Measurements from ENCODE around the gene TLCD3B.

Gene TLCD3B

DNA sequence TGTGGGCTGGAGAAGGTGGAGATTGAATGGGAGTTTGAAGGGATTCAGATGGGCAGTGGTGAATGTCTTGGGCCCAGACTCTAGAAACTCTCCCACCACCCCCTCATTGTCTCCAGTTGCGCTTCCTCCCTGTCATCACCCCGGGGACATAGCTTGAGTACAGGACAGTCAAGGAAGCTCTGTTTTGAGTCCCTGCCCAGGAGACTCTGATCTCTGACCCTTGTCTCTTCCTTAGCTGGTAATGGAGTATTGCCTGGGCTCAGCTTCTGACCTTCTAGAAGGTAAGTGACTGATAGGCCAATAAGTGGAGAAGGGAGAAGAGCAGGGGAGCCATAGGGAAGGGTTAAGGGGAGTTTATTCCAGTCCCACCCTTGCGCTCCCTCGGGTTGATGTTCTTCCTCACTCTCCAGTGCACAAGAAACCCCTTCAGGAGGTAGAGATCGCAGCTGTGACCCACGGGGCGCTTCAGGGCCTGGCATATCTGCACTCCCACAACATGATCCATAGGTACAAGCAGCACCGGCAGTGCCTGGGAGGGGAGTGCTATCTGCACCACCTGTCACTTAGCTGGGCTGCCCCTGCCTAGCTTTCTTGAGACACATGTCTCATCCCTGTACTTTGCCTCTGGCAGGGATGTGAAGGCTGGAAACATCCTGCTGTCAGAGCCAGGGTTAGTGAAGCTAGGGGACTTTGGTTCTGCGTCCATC, 52.4 kb downstream of the TLCD3B start:
- peaks cover 62% of the 10 kb centered on the region for H3K36me3 ChIP-seq
- H3K4me3 ChIP-seq (ENCODE audit: low read depth in 1 of 2, low read length in 1 of 2), result no peak overlapping the region
- no peaks in the 10 kb centered on the region for H3K27me3 ChIP-seq
- no peak for TF ChIP-seq CTCF (IDR thresholded peaks at IDR 0.05)
- peaks cover 24 to 27% of the 10 kb centered on the region in 2 experiments for H3K4me1 ChIP-seq (ENCODE audit: control insufficient read depth in 1 of 2, insufficient read depth in 1 of 2, low read depth in 1 of 2, low read length in 1 of 2)
- H3K27ac ChIP-seq, result no peak overlapping the region
- no peaks in the 10 kb centered on the region for H3K9me3 ChIP-seq

GRCh38 chr16:29978081-29978480, 53.0 kb downstream of the TLCD3B start:
- H3K4me3 ChIP-seq (ENCODE audit: low read depth in 1 of 2, low read length in 1 of 2), result no peak overlapping the region
- H3K27me3 ChIP-seq, result no peaks in the 10 kb centered on the region
- no peaks in the 10 kb centered on the region for H3K9me3 ChIP-seq
- no peak for TF ChIP-seq CTCF (IDR thresholded peaks at IDR 0.05)
- H3K4me1 ChIP-seq (ENCODE audit: control insufficient read depth in 1 of 2, insufficient read depth in 1 of 2, low read depth in 1 of 2, low read length in 1 of 2), result peaks cover 27 to 30% of the 10 kb centered on the region in 2 experiments
- peaks cover 56% of the 10 kb centered on the region for H3K36me3 ChIP-seq
- no peak overlapping the region for H3K27ac ChIP-seq

GRCh38 chr16:29977063-29977825, 53.8 kb downstream of the TLCD3B start:
- Histone ChIP-seq H3K36me3 (peaks cover 47% of the 10 kb centered on the region), H3K27me3 (no peaks in the 10 kb centered on the region), H3K27ac (no peak overlapping the region), H3K9me3 (no peaks in the 10 kb centered on the region), H3K4me3 (ENCODE audit: low read depth in 1 of 2, low read length in 1 of 2) (no peak overlapping the region), H3K4me1 (ENCODE audit: control insufficient read depth in 1 of 2, insufficient read depth in 1 of 2, low read depth in 1 of 2, low read length in 1 of 2) (peaks cover 35 to 38% of the 10 kb centered on the region in 2 experiments)
- no peak for TF ChIP-seq CTCF (IDR thresholded peaks at IDR 0.05)

GRCh38 chr16:29975811-29976511, 55.1 kb downstream of the TLCD3B start:
- TF ChIP-seq CTCF (IDR thresholded peaks at IDR 0.05), result no peak
- Histone ChIP-seq H3K36me3 (peaks cover 34% of the 10 kb centered on the region), H3K27ac (peak overlapping the region; percentile 88), H3K4me1 (ENCODE audit: control insufficient read depth in 1 of 2, insufficient read depth in 1 of 2, low read depth in 1 of 2, low read length in 1 of 2) (peaks cover 37 to 38% of the 10 kb centered on the region in 2 experiments), H3K27me3 (no peaks in the 10 kb centered on the region), H3K4me3 (ENCODE audit: low read depth in 1 of 2, low read length in 1 of 2) (no peak overlapping the region), H3K9me3 (no peaks in the 10 kb centered on the region)

DNA sequence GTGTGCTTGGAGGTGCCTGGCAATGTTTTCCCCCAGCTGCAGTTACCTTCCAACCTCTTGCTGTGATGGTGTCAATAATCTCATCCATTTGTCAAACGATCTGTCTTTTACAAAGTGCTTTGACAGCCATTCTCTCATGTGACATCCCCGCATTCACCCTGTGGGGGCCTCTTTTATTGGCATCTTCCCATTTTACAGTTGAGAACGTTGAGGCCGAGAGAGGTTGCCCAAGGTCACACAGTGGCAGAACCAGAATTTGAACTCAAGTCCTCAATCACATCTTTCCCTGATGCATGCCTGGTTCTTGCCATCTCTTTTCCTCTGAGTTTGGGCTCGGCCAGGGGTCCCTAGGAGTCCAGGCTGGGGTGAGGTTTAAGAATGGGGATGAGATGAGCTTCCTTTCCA, 55.9 kb downstream of the TLCD3B start:
- no peaks in the 10 kb centered on the region for H3K9me3 ChIP-seq
- no peak for TF ChIP-seq CTCF (IDR thresholded peaks at IDR 0.05)
- H3K27me3 ChIP-seq, result no peaks in the 10 kb centered on the region
- peak overlapping the region; percentile 96 to 98 for H3K4me3 ChIP-seq (ENCODE audit: low read depth in 1 of 2, low read length in 1 of 2)
- H3K4me1 ChIP-seq (ENCODE audit: control insufficient read depth in 1 of 2, insufficient read depth in 1 of 2, low read depth in 1 of 2, low read length in 1 of 2), result peaks cover 37 to 38% of the 10 kb centered on the region in 2 experiments
- H3K36me3 ChIP-seq, result peaks cover 26% of the 10 kb centered on the region
- peak overlapping the region; percentile 88 for H3K27ac ChIP-seq
